Measurements from ENCODE around the gene PTPRN2. TPM values are rescaled to one million over a fixed set of nuclear protein-coding genes. Genes with fewer than 3 reads are reported as not detected.
"Not testable (repeated sequence)": the region's sequence is repeated elsewhere in the genome, so short reads cannot be mapped to it uniquely, and the experiment has no call there.

The PTPRN2 gene
- total RNA-seq, 1 donor from 2014 or later, result 0.33 TPM

DNA sequence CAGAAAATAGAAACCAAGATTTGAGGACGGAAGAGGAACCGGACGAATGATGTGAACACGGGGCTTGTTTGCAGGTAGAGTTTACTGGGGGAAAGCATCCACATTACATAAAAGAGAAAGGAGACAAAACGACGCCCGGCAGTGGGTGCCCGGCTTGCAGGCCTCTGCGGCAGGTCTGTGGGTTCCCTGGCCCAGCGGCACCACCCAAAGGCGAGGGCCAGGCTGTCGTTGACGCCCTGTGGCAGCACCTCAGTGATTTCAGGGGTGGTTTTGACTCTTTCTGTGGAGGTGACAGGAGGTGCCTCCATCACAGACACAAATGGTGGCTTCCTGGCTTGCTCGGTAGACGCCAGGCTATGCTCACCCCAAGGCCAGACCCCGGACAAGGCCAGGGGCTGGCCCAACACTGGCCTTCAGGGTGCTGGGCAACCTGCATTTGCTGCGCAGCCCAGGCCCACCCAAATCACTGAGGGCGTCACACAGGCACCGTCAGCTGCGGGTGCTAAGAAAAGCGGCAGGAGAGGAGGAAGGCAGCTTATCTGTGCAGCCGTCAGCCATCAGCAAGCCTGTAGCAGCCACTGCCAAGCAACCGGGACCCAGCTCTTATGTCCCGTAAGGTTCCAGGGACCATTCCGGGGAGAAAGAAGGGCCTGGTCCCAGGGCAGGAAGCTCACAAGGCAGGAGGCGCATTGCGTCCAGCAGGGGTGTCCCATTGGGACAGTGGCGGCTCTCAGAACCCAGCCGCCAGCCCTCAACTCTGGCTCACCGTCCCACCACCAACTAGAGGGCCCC lies 230.3 kb downstream of the PTPRN2 start:
- ATAC-seq, result no peak
- peak; percentile 19 for DNase-seq (ENCODE audit: low spot score)

GRCh38 chr7:158356454-158356853 lies 231.2 kb downstream of the PTPRN2 start:
- DNase-seq (ENCODE audit: low spot score), result peak; percentile 7
- no peak for ATAC-seq

GRCh38 chr7:158355456-158356065 lies 232.1 kb downstream of the PTPRN2 start:
- DNase-seq (ENCODE audit: low spot score) (peak; percentile 33), ATAC-seq (peak; percentile 38)

DNA sequence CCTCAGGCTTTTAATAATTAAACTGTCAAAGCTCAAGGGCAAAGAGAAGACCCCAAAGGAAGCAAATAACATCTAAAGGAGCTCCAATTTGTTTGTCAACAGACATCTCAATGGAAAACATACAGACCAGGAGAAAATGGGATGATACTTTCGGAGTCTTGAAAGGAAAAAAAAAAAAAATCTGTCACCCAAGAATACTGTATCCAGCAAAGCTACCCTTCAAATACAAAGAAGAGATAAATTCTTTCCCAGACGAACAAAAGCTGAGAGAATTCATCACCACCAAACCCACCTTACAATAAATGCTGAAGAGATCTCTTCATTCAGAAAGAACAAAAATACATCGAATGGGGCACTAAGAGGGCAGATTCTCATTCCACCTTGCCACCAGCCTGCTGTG lies 232.8 kb downstream of the PTPRN2 start:
- ATAC-seq, result no peak
- DNase-seq (ENCODE audit: low spot score), result no peak

GRCh38 chr7:158353606-158354570 lies 233.7 kb downstream of the PTPRN2 start:
- ATAC-seq (peak; percentile 54), DNase-seq (ENCODE audit: low spot score) (peak; percentile 40)

- DNase-seq (ENCODE audit: low spot score), result peak; percentile 2
- not testable (repeated sequence) for ATAC-seq
Observed at GRCh38 chr7:158351899-158352729, 235.5 kb downstream of the PTPRN2 start.

DNA sequence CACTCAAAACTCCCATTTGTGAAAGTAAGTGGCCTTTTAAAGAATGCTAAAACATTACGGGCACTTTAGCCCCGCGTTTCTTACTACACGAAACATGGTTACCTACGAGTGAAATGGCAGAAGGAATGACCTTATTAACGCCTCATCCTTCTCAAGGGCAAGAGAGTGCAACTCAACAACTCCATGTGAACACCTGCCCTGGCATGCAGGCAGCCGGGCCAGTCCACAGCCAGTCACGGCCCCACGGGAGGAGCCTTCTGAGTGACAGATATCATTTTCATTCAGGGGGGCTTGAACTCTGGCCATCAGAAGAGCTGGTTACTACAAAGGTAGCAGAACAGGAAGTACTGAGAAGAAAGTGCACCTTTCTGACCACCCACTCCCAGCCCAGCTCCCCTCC lies 236.1 kb downstream of the PTPRN2 start:
- no peak for DNase-seq (ENCODE audit: low spot score)
- ATAC-seq, result no peak

DNA sequence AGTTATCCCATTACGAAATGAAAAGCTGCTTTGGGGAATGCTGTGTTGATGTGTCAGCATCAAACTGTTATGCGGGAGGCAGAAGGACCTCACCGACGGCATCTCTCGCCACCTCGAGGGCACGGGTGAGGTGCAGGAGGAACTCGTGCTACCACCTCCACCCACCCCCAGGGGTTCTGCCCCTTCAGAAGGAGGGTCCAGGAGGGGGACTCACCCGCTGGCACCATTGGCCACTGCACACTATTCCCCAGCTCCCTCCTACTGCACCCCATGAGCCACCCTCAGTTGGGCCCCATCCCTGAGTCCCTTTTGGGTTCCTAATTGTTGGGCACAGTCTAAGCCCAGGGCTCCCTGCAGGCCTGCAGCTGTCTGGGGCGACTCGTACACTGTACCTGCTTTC lies 236.6 kb downstream of the PTPRN2 start:
- DNase-seq (ENCODE audit: low spot score) (peak; percentile 29), ATAC-seq (no peak)

GRCh38 chr7:158350166-158350900 lies 237.3 kb downstream of the PTPRN2 start:
- ATAC-seq (no peak), DNase-seq (ENCODE audit: low spot score) (peak; percentile 33)

DNA sequence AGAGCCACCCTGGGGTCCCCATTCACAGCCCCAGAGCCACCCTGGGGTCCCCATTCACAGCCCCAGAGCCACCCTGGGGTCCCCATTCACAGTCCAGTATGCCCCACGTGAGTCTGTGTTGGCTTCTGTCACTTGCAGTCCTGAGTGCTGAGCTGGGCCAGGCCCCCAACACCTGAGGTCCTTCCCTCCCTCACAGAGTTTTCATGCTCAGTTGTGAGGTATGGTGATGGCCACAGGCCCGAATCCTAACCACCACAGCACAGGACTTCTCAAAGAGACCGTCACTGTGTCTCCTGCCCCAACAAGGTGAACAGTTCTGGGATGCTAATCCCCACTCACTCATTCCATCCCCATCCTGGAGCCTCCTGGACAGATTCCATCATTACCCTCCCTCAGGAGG lies 239.2 kb downstream of the PTPRN2 start:
- ATAC-seq (no peak), DNase-seq (ENCODE audit: low spot score) (peak; percentile 23)

- DNase-seq (ENCODE audit: low spot score), result peak; percentile 11
- not testable (repeated sequence) for ATAC-seq
Observed at GRCh38 chr7:158348039-158348438, 239.6 kb downstream of the PTPRN2 start.

DNA sequence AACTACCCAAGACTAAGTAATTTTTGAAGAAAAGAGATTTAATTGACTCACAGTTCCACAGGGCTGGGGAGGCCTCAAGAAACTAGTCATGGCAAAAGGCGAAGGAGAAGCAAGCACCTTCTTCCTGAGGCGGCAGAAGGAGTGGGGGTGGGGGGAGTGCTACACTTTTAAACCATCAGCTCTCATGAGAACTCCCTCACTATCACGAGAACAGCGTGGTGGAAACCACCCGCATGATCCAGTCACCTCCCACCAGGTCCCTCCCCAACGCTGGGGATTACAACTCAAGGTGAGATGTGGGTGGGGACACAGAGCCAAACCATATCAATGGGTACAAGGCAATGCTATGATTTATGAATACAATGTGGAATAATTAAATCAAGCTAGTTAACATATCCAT lies 241.9 kb downstream of the PTPRN2 start:
- ATAC-seq, result no peak
- DNase-seq (ENCODE audit: low spot score), result peak; percentile 6

DNA sequence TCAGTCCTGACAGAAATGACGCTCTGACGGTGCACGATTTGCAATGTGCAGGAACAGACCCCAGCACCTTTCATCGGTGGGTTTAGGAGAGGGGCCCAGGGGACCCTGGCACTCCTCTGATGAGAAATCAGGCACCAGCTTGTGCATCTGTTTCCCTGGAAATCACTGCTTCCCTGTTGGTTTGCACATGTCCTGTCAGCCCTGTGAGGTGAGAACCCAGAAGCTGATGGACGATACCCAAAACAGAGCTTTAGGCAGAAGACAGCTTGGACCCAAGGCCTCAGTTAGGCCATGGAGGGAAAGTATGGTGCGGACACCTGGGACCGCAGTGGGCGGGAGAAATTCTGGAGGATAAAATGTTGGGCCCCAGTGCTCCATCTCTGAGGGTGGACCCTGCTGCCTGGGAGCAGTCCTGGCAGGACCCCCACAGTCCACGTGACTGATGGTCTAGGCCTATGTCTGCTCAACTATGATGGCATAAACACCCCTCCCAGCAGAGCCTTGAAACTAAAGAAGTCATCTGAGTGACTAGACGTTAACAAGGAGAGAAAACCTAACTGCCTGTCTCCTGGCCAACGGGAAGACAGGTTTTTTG lies 242.8 kb downstream of the PTPRN2 start:
- no peak for ATAC-seq
- DNase-seq (ENCODE audit: low spot score), result peak; percentile 21

DNA sequence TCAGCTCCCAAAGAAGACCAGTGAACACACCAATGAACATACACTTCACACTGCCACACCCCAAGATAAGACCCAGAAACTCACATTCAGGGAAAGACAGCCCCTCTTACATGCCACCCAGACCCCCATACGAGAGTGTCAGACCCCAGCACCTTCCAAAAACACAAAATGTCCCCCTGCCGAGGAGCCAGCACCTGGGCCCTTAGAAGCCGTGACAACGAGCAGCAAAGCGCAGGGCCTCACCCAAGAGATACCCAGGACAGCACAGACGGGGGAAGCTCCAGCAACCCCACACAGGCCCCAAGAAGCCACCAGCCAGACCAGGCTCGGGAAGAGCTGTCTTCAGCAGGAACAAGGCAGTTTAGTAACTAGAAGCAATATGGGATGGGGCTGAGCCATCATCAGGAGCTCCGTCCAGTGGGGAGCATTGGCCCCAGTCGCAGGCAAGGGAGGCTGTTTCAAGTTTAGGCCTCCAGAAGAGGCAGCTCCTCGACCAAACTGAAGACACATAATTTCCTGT lies 243.6 kb downstream of the PTPRN2 start:
- ATAC-seq (no peak), DNase-seq (ENCODE audit: low spot score) (peak; percentile 7)

DNA sequence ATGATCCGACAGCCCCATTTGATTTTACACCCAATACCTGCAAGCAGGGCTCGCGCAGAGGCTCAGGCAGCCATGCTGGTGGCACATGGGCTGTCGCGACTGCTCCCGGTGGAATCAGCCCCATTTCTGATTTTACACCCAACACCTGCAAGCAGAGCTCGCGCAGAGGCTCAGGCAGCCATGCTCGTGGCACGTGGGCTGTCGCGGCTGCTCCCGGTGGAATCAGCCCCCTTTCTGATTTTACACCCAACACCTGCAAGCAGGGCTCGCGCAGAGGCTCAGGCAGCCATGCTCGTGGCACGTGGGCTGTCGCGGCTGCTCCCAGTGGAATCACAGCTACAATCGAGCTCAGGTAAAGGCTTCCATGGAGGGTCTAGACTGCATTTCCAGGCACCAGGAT lies 244.1 kb downstream of the PTPRN2 start:
- peak; percentile 41 for DNase-seq (ENCODE audit: low spot score)
- no peak for ATAC-seq

GRCh38 chr7:158341097-158341496 lies 246.5 kb downstream of the PTPRN2 start:
- peak; percentile 35 for DNase-seq (ENCODE audit: low spot score)
- ATAC-seq, result not testable (repeated sequence)

DNA sequence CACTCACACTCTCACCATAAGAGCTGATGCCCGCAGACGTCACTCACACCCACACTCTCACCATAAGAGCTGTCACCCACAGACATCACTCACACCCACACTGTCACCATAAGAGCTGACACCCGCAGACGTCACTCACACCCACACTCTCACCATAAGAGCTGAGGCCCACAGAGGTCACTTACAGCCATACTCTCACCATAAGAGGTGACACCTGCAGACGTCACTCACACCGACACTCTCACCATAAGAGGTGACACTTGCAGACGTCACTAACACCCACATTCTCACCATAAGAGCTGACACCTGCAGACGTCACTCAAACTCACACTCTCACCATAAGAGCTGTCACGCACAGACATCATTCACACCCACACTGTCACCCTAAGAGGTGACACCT lies 250.7 kb downstream of the PTPRN2 start:
- DNase-seq (ENCODE audit: low spot score); ATAC-seq: not testable (repeated sequence)

DNA sequence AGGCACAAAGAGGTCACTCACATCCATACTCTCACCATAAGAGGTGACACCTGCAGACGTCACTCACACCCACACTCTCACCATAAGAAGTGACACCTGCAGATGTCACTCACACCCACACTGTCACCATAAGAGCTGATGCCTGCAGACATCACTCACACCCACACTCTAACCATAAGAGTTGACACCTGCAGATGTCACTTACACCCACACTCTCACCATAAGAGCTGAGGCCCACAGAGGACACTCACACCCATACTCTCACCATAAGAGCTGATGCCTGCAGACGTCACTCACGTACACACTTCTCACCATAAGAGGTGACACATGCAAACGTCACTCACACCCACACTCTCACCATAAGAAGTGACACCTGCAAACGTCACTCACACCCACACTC lies 255.1 kb downstream of the PTPRN2 start:
- DNase-seq (ENCODE audit: low spot score); ATAC-seq: not testable (repeated sequence)
